GM12874 (cell line): ENCODE results near the gene TOB2.

Experiments
- TF ChIP-seq, protein P1 (sequence below): IDR thresholded peaks from 2 replicates; pipeline ENCODE4 v1.5.1; 2011; ENCODE audit warnings: low read depth, mild to moderate bottlenecking, control low read depth, low read length, moderate library complexity; ENCODE audit not compliant: insufficient read depth

The TOB2 gene

DNA sequence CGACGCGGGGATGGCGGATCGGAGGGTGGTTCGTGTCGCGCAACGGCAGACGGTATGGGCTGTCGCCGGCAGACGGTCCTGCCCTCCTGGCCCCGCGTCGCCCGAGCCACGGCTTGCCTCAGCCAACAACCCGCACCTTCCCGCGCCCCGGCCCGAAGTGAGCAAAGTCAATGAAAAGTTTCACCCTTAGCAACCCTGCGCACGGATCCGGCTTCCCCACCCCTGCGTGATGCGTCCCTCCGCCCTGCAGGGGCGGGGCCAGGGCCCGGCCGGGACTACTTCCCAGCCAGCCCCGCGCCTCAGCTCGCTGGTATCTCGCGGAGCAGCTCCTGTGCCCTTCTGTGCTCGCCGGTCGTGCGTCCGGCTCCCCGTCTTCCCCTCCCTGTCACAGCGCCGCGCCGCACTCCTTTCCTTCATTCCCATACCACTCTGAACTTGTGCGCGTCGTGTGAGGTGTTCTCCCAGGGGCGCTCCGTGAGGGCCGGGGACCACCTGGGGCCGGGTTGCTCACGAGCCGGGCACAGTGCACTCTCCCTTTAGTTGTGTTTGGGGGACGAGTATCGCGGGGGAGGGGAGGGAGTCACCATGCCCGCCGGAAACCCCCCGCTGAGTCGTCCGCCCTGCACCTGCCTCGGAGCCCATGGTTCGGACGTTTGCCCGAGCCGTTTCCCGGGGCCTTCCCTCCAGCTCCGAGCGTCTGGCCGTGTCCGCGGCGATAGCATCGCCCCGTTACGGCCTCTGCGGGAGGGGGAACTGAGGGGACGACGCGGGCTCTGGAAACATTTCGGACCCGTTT, at the start of gene TOB2:
Gene TOB2, minus strand, starts transcription at position 163 of the 796 bp plus-strand sequence. CDS start 9,456 bp downstream, outside the sequence.
- TF ChIP-seq, protein P1, sequence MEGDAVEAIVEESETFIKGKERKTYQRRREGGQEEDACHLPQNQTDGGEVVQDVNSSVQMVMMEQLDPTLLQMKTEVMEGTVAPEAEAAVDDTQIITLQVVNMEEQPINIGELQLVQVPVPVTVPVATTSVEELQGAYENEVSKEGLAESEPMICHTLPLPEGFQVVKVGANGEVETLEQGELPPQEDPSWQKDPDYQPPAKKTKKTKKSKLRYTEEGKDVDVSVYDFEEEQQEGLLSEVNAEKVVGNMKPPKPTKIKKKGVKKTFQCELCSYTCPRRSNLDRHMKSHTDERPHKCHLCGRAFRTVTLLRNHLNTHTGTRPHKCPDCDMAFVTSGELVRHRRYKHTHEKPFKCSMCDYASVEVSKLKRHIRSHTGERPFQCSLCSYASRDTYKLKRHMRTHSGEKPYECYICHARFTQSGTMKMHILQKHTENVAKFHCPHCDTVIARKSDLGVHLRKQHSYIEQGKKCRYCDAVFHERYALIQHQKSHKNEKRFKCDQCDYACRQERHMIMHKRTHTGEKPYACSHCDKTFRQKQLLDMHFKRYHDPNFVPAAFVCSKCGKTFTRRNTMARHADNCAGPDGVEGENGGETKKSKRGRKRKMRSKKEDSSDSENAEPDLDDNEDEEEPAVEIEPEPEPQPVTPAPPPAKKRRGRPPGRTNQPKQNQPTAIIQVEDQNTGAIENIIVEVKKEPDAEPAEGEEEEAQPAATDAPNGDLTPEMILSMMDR = no peak

DNA sequence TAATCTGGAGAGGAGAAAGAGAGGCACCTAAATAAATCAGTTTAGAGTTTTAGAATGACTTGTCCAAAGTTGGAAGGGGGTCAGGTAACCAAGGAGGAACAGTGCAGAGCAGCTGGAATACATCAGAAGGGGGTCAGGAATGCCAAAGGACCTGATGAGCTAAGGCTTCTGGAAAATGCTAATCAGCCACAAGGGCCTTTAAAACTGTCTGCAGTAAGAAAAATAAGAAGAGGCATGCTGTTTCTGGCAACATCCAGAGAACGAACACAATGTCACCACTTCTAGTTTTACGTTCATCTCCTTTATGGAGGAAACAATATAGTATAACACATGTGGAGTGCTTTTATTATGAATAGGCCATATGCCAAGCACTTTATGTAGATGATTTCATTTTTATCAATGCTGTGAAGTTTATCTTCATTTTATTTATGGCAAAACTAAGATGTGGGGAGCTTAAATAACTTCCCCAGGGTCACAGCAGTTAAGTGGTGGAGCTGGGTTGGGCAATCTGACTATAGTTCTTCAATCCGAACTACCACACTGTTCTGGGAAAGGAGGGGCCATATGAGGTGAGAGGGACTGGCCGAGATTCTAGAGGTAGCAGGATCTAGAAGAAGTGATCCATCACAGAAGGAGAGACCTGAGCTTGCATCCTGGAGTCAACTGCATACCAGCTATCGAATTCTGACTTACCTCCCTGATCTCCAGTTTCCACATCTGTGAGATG, 44.9 kb upstream of the TOB2 start:
- TF ChIP-seq, protein P1 = no peak

GRCh38 chr22:41488596-41489385, 42.2 kb upstream of the TOB2 start:
- TF ChIP-seq, protein P1 = no peak

- TF ChIP-seq, protein P1 = no peak
Observed at GRCh38 chr22:41488076-41488475, 41.5 kb upstream of the TOB2 start.

DNA sequence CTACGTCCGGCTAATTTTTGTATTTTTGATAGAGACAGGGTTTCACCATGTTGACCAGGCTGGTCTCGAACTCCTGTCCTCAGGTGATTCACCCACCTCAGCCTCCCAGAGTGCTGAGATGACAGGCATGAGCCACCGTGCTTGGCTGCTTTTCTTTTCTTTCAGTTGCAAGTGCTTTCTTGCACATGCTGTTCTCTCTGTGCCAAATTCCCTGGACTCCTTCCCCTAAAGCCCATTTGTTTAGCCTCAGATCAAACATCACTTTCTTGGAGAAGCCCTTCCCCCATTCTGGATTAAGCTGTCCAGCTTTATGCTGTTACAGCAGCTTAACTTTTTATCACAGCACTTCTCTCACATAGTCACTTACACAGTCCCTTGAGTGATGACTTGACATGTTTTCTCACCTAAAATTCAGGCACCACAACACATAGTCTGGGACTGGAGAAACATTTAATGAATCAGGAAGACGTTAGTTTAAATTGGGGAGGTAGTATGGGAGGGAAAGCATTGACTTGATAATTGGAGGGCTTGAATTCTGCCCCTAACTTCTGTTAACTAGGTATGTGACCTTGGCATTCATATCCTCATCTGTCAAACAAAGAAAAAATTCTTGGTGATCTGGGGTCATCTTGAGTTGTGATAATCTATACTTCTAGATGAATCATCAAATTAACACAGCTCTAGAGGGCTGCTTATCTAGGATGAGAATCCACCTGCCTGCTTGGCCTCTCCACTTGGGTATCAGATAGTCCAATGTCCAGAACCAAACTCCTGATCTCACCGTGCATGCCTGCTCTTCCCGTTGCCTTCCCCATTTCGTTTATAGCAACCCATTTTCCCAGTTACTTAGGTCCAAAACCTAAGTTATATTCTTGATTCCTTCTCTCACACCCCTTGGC, 40.7 kb upstream of the TOB2 start:
- TF ChIP-seq, protein P1 = no peak

- TF ChIP-seq, protein P1 = no peak
Observed at GRCh38 chr22:41485033-41485432, 38.4 kb upstream of the TOB2 start.
